ENCODE data around the gene PIEZO2.
"Not testable (repeated sequence)": the region's sequence is repeated elsewhere in the genome, so short reads cannot be mapped to it uniquely, and the experiment has no call there.

PIEZO2 gene

GRCh38 chr18:10926621-10927161, 222.7 kb downstream of the PIEZO2 start:
- no peak for TF ChIP-seq ZNF274 (IDR thresholded peaks at IDR 0.05; ENCODE audit: low read depth, low read length)
- H3K4me3 ChIP-seq (ENCODE audit: low read length), result no peak overlapping the region

- no peak overlapping the region for H3K4me3 ChIP-seq (ENCODE audit: low read length)
- no peak for TF ChIP-seq ZNF274 (IDR thresholded peaks at IDR 0.05; ENCODE audit: low read depth, low read length)
Measured at GRCh38 chr18:10924290-10924689, 225.1 kb downstream of the PIEZO2 start.

GRCh38 chr18:10923551-10924070, 225.8 kb downstream of the PIEZO2 start:
- TF ChIP-seq ZNF274 (IDR thresholded peaks at IDR 0.05; ENCODE audit: low read depth, low read length), result no peak
- no peak overlapping the region for H3K4me3 ChIP-seq (ENCODE audit: low read length)

- H3K4me3 ChIP-seq (ENCODE audit: low read length), result no peak overlapping the region
- TF ChIP-seq ZNF274 (IDR thresholded peaks at IDR 0.05; ENCODE audit: low read depth, low read length), result no peak
Measured at GRCh38 chr18:10923141-10923540, 226.2 kb downstream of the PIEZO2 start.

- not testable (repeated sequence) for H3K4me3 ChIP-seq (ENCODE audit: low read length)
Measured at GRCh38 chr18:10922712-10923111, 226.7 kb downstream of the PIEZO2 start.

GRCh38 chr18:10920309-10920708, 229.1 kb downstream of the PIEZO2 start:
- not testable (repeated sequence) for H3K4me3 ChIP-seq (ENCODE audit: low read length)

- no peak overlapping the region for H3K4me3 ChIP-seq (ENCODE audit: low read length)
- TF ChIP-seq ZNF274 (IDR thresholded peaks at IDR 0.05; ENCODE audit: low read depth, low read length), result no peak
Measured at GRCh38 chr18:10919851-10920250, 229.5 kb downstream of the PIEZO2 start.

- no peak overlapping the region for H3K4me3 ChIP-seq (ENCODE audit: low read length)
- no peak for TF ChIP-seq ZNF274 (IDR thresholded peaks at IDR 0.05; ENCODE audit: low read depth, low read length)
Measured at GRCh38 chr18:10916865-10917264, 232.5 kb downstream of the PIEZO2 start.

GRCh38 chr18:10916387-10916786, 233.0 kb downstream of the PIEZO2 start:
- no peak for TF ChIP-seq ZNF274 (IDR thresholded peaks at IDR 0.05; ENCODE audit: low read depth, low read length)
- H3K4me3 ChIP-seq (ENCODE audit: low read length), result no peak overlapping the region

- not testable (repeated sequence) for H3K4me3 ChIP-seq (ENCODE audit: low read length)
Measured at GRCh38 chr18:10915748-10916147, 233.6 kb downstream of the PIEZO2 start.

- H3K4me3 ChIP-seq (ENCODE audit: low read length), result not testable (repeated sequence)
Measured at GRCh38 chr18:10914610-10915009, 234.8 kb downstream of the PIEZO2 start.

GRCh38 chr18:10913919-10914318, 235.4 kb downstream of the PIEZO2 start:
- no peak overlapping the region for H3K4me3 ChIP-seq (ENCODE audit: low read length)
- no peak for TF ChIP-seq ZNF274 (IDR thresholded peaks at IDR 0.05; ENCODE audit: low read depth, low read length)

- no peak overlapping the region for H3K4me3 ChIP-seq (ENCODE audit: low read length)
- no peak for TF ChIP-seq ZNF274 (IDR thresholded peaks at IDR 0.05; ENCODE audit: low read depth, low read length)
Measured at GRCh38 chr18:10912790-10913545, 236.4 kb downstream of the PIEZO2 start.

GRCh38 chr18:10909724-10910123, 239.6 kb downstream of the PIEZO2 start:
- no peak for TF ChIP-seq ZNF274 (IDR thresholded peaks at IDR 0.05; ENCODE audit: low read depth, low read length)
- no peak overlapping the region for H3K4me3 ChIP-seq (ENCODE audit: low read length)

- no peak for TF ChIP-seq ZNF274 (IDR thresholded peaks at IDR 0.05; ENCODE audit: low read depth, low read length)
- H3K4me3 ChIP-seq (ENCODE audit: low read length), result no peak overlapping the region
Measured at GRCh38 chr18:10908760-10909159, 240.6 kb downstream of the PIEZO2 start.

GRCh38 chr18:10907749-10908148, 241.6 kb downstream of the PIEZO2 start:
- no peak overlapping the region for H3K4me3 ChIP-seq (ENCODE audit: low read length)
- no peak for TF ChIP-seq ZNF274 (IDR thresholded peaks at IDR 0.05; ENCODE audit: low read depth, low read length)

Measured in GM08714 (cell line).